HepG2 (cell line): ENCODE data around the gene NPC1. TPM values are rescaled to one million over a fixed set of nuclear protein-coding genes. Genes with fewer than 3 reads are reported as not detected.
A peak's percentile ranks its signal among the peaks of the same experiment; 100 is the strongest.

Source experiments
- FOSL2 ChIP-seq: sonication (generic); formaldehyde crosslinking; IDR thresholded peaks from 2 replicates; pipeline ENCODE4 v1.4.0; 2020; ENCODE audit warnings: missing genetic modification reagents
- FOXP4 ChIP-seq: sonication (generic); formaldehyde crosslinking; IDR thresholded peaks from 2 replicates; pipeline ENCODE4 v1.4.0; 2020; ENCODE audit warnings: missing genetic modification reagents
- GMEB2 ChIP-seq: IDR thresholded peaks from 2 replicates; pipeline ENCODE4 v1.6.1; 2016; ENCODE audit warnings: missing biosample characterization, missing genetic modification reagents, low read depth
- HNF1A ChIP-seq, 2 experiments: sonication (generic) in 1 of 2; formaldehyde crosslinking in 1 of 2; IDR thresholded peaks; 2 replicates each; pipeline versions ENCODE4 v1.4.0 to v1.6.1; 2016 to 2020; ENCODE audit warnings: borderline replicate concordance in 1 of 2, low read depth in 1 of 2, mild to moderate bottlenecking in 1 of 2, missing genetic modification reagents in 1 of 2
- KLF16 ChIP-seq, 2 experiments: sonication (generic) in 1 of 2; formaldehyde crosslinking in 1 of 2; IDR thresholded peaks; 2 replicates each; pipeline versions ENCODE4 v1.6.1 to v1.8.0; 2016 to 2023; ENCODE audit warnings: missing genetic modification reagents in 2 of 2, missing compliant biosample characterization in 1 of 2
- MAFG ChIP-seq: sonication (generic); formaldehyde crosslinking; IDR thresholded peaks from 2 replicates; pipeline ENCODE4 v1.5.1; 2020; ENCODE audit warnings: mild to moderate bottlenecking, missing genetic modification reagents
- PAF1 ChIP-seq: IDR thresholded peaks from 2 replicates; pipeline ENCODE4 v1.6.1; 2016; ENCODE audit warnings: missing genetic modification reagents, missing compliant biosample characterization
- RBM22 ChIP-seq: fragments of 200-400 bp; formaldehyde crosslinking; optimal IDR thresholded peaks from 2 replicates; pipeline ENCODE3; 2017; ENCODE audit warnings: mild to moderate bottlenecking, low read length, moderate library complexity
- TFDP1 ChIP-seq: IDR thresholded peaks from 2 replicates; pipeline ENCODE4 v1.6.1; 2016; ENCODE audit warnings: missing compliant biosample characterization, missing genetic modification reagents, borderline replicate concordance
- THAP11 ChIP-seq: IDR thresholded peaks from 2 replicates; pipeline ENCODE4 v1.6.1; 2016; ENCODE audit warnings: missing biosample characterization, missing genetic modification reagents
- THYN1 ChIP-seq: sonication (generic); formaldehyde crosslinking; IDR thresholded peaks from 2 replicates; pipeline ENCODE4 v1.8.1; 2023; ENCODE audit warnings: low read depth, mild to moderate bottlenecking, moderate library complexity, missing genetic modification reagents, borderline replicate concordance
- ZBTB26 ChIP-seq: IDR thresholded peaks from 2 replicates; pipeline ENCODE4 v1.6.1; 2016; ENCODE audit warnings: missing compliant biosample characterization, missing genetic modification reagents, borderline replicate concordance
- ZBTB7B ChIP-seq: sonication (generic); formaldehyde crosslinking; IDR thresholded peaks from 2 replicates; pipeline ENCODE4 v1.4.0; 2020; ENCODE audit warnings: missing genetic modification reagents
- ZNF234 ChIP-seq: sonication (generic); formaldehyde crosslinking; conservative IDR thresholded peaks from 2 replicates; pipeline ENCODE4 v1.5.1; 2020; ENCODE audit warnings: mild to moderate bottlenecking, missing genetic modification reagents
- ZNF431 ChIP-seq: sonication (generic); formaldehyde crosslinking; IDR thresholded peaks from 2 replicates; pipeline ENCODE4 v1.9.0; 2022; ENCODE audit warnings: missing genetic modification reagents, low read depth, mild to moderate bottlenecking, borderline replicate concordance
- ZNF460 ChIP-seq: sonication (generic); formaldehyde crosslinking; IDR thresholded peaks from 2 replicates; pipeline ENCODE4 v1.5.1; 2020; ENCODE audit warnings: missing genetic modification reagents, mild to moderate bottlenecking, borderline replicate concordance
- ZNF558 ChIP-seq: sonication (generic); formaldehyde crosslinking; IDR thresholded peaks from 2 replicates; pipeline ENCODE4 v1.9.0; 2022; ENCODE audit warnings: mild to moderate bottlenecking, missing genetic modification reagents, borderline replicate concordance
- ZNF670 ChIP-seq: sonication (generic); formaldehyde crosslinking; IDR thresholded peaks from 2 replicates; pipeline ENCODE4 v1.8.0; 2022; ENCODE audit warnings: mild to moderate bottlenecking, missing genetic modification reagents, borderline replicate concordance
- ZNF720 ChIP-seq: sonication (generic); formaldehyde crosslinking; IDR thresholded peaks from 2 replicates; pipeline ENCODE4 v1.4.0; 2020; ENCODE audit warnings: missing genetic modification reagents
- ZNF850 ChIP-seq: sonication (generic); formaldehyde crosslinking; conservative IDR thresholded peaks from 2 replicates; pipeline ENCODE4 v1.9.0; 2021; ENCODE audit warnings: mild to moderate bottlenecking, missing genetic modification reagents
- polyA plus RNA-seq, 8 experiments: library from polyadenylated mRNA; depleted of rRNA in 3 of 8; stranded (reverse) in 7 of 8; unstranded in 1 of 8; fragments of >200 nt; fragmentation: Illumina TruSeq in 4 of 8; extraction: Trizol in 4 of 8; gene quantifications; 2 replicates each; pipeline versions ENCODE4 v1.2.1 to v1.2.3, GENCODE V29; 2011 to 2016; ENCODE audit warnings: low read depth in 4 of 8, missing spikeins in 1 of 8, mixed read lengths in 1 of 8; ENCODE audit not compliant: insufficient read depth in 1 of 8
- total RNA-seq, 5 experiments: library from RNA; depleted of rRNA; stranded (reverse); fragments of >200 nt; fragmentation: Illumina TruSeq; extraction: Trizol; gene quantifications; 2 replicates each; pipeline ENCODE4 v1.2.3, GENCODE V29; 2016; ENCODE audit warnings: low read depth in 1 of 5

The NPC1 gene
- total and polyA plus RNA-seq, 2 of the 13 experiments (the other 11 are each of a cell fraction or from before 2014, with no cell fraction given), result 46.5 to 114 TPM

GRCh38 chr18:23572012-23572411 lies 14.3 kb downstream of the NPC1 start (continued):
- TF ChIP-seq HNF1A (IDR thresholded peaks at IDR 0.05; ENCODE audit: low read depth) (no peak), HNF1A (CRISPR knock-in tag; IDR thresholded peaks at IDR 0.05; ENCODE audit: borderline replicate concordance) (no peak), ZNF670 (no peak), ZNF850 (CRISPR knock-in tag) (no peak), ZNF720 (CRISPR knock-in tag) (no peak), FOXP4 (CRISPR knock-in tag) (no peak), ZNF558 (CRISPR knock-in tag) (no peak), MAFG (CRISPR knock-in tag) (no peak), FOSL2 (no peak), ZNF460 (CRISPR knock-in tag) (no peak), ZNF234 (CRISPR knock-in tag) (no peak), THYN1 (CRISPR knock-in tag) (no peak), ZBTB7B (no peak), GMEB2 (CRISPR knock-in tag) (no peak), ZBTB26 (CRISPR knock-in tag) (no peak), ZNF431 (CRISPR knock-in tag) (no peak), TFDP1 (CRISPR knock-in tag) (no peak), PAF1 (CRISPR knock-in tag) (no peak), RBM22 (no peak), KLF16 (CRISPR knock-in tag; IDR thresholded peaks at IDR 0.05) (no peak), THAP11 (CRISPR knock-in tag) (0 out of 2 replicates have a peak, but pooled peaks have one; percentile 18)
